ENCODE data around the gene SLC43A2. TPM values are rescaled to one million over a fixed set of nuclear protein-coding genes. Genes with fewer than 3 reads are reported as not detected.
A peak's percentile ranks its signal among the peaks of the same experiment; 100 is the strongest.
"Not testable (repeated sequence)": the region's sequence is repeated elsewhere in the genome, so short reads cannot be mapped to it uniquely, and the experiment has no call there.

SLC43A2 gene
- total RNA-seq, 2 experiments from 2014 or later, result 0.76 to 1.1 TPM

- H3K27ac Mint-ChIP-seq, result no peak overlapping the region
- ATAC-seq (no peak), DNase-seq (no peak)
- no peaks in the 10 kb centered on the region for H3K9me3 Mint-ChIP-seq (ENCODE audit: low read depth)
- H3K36me3 Mint-ChIP-seq (ENCODE audit: low read depth), result no peaks in the 10 kb centered on the region
- no peaks in the 10 kb centered on the region for H3K27me3 Mint-ChIP-seq
- ChIA-PET POLR2A (no interaction called here), CTCF (interaction anchor here (1.0 kb wide), 1 partner anchor 61 kb away, joined by 4 read pairs; no protein-coding TSS in a partner anchor)
- peaks cover 18% of the 10 kb centered on the region for H3K4me1 Mint-ChIP-seq
- intact Hi-C loops (cut with DNase I, micrococcal nuclease), result loop anchor here in 1 of 2 experiments (5.0 to 10.0 kb wide), 2 partner anchors 38 to 146 kb away; partner anchors contain the start of gene TLCD2
- no peak overlapping the region for H3K4me3 Mint-ChIP-seq
Measured at GRCh38 chr17:1568950-1569810, 59.5 kb downstream of the SLC43A2 start.

- Mint-ChIP-seq H3K27ac (peak overlapping the region; percentile 90), H3K36me3 (ENCODE audit: low read depth) (no peaks in the 10 kb centered on the region), H3K4me3 (peak overlapping the region; percentile 56), H3K4me1 (peaks cover 23% of the 10 kb centered on the region), H3K9me3 (ENCODE audit: low read depth) (no peaks in the 10 kb centered on the region), H3K27me3 (no peaks in the 10 kb centered on the region)
- POLR2A ChIA-PET, result interaction anchor here (0.7 kb wide), 2 partner anchors 21 to 273 kb away, joined by 3 read pairs; no protein-coding TSS in a partner anchor
- DNase-seq (peak; percentile 66), ATAC-seq (peak; percentile 86)
- intact Hi-C loops (cut with DNase I, micrococcal nuclease), result loop anchor here (2.0 to 10.0 kb wide), 3 partner anchors 40 to 148 kb away; partner anchors contain the start of gene TLCD2 (in 1 of the 2)
- CTCF ChIA-PET, result interaction anchor here (0.6 to 1.2 kb wide), 7 partner anchors 14 to 323 kb away, joined by 3 to 5 read pairs (median 3); partner anchors contain the start of gene RILP
Measured at GRCh38 chr17:1566505-1567199, 62.0 kb downstream of the SLC43A2 start.

- intact Hi-C loops (cut with DNase I, micrococcal nuclease), result loop anchor here (2.0 to 10.0 kb wide), 3 partner anchors 41 to 149 kb away; partner anchors contain the start of gene TLCD2 (in 1 of the 2)
- Mint-ChIP-seq H3K4me3 (no peak overlapping the region), H3K9me3 (ENCODE audit: low read depth) (no peaks in the 10 kb centered on the region), H3K27me3 (no peaks in the 10 kb centered on the region), H3K27ac (peak overlapping the region; percentile 51), H3K4me1 (peaks cover 30% of the 10 kb centered on the region), H3K36me3 (ENCODE audit: low read depth) (no peaks in the 10 kb centered on the region)
- ATAC-seq (no peak), DNase-seq (no peak)
- ChIA-PET CTCF (interaction anchor here (1.2 kb wide), 1 partner anchor 65 kb away, joined by 3 read pairs; no protein-coding TSS in a partner anchor), POLR2A (interaction anchor here (0.7 kb wide), 2 partner anchors 20 to 272 kb away, joined by 3 read pairs; no protein-coding TSS in a partner anchor)
Measured at GRCh38 chr17:1565877-1566276, 62.8 kb downstream of the SLC43A2 start.

GRCh38 chr17:1563786-1564613 lies 64.6 kb downstream of the SLC43A2 start:
- DNase-seq (no peak), ATAC-seq (no peak)
- intact Hi-C loops (cut with DNase I, micrococcal nuclease), result loop anchor here (2.0 to 10.0 kb wide), 3 partner anchors 151 to 567 kb away; partner anchors contain the start of genes RPA1 (in 1 of the 2), TIMM22 (in 1 of the 2) and TLCD2 (in 1 of the 2)
- Mint-ChIP-seq H3K4me3 (peak overlapping the region; percentile 81), H3K36me3 (ENCODE audit: low read depth) (no peaks in the 10 kb centered on the region), H3K27ac (no peak overlapping the region), H3K4me1 (peaks cover 37% of the 10 kb centered on the region), H3K27me3 (no peaks in the 10 kb centered on the region), H3K9me3 (ENCODE audit: low read depth) (no peaks in the 10 kb centered on the region)
- ChIA-PET CTCF (no interaction called here), POLR2A (no interaction called here)

GRCh38 chr17:1563471-1563785 lies 65.2 kb downstream of the SLC43A2 start:
- POLR2A ChIA-PET, result interaction anchor here (0.6 kb wide), 1 partner anchor 569 kb away, joined by 5 read pairs; no protein-coding TSS in a partner anchor
- H3K27me3 Mint-ChIP-seq; DNase-seq; H3K36me3 Mint-ChIP-seq (ENCODE audit: low read depth); ATAC-seq; H3K27ac Mint-ChIP-seq; H3K9me3 Mint-ChIP-seq (ENCODE audit: low read depth): not testable (repeated sequence)
- CTCF ChIA-PET, result interaction anchor here (0.6 to 1.7 kb wide), 2 partner anchors 66 to 140 kb away, joined by 3 to 5 read pairs; no protein-coding TSS in a partner anchor
- H3K4me3 Mint-ChIP-seq, result peak overlapping the region; percentile 81
- H3K4me1 Mint-ChIP-seq, result peaks cover 37% of the 10 kb centered on the region
- intact Hi-C loops (cut with DNase I, micrococcal nuclease), result loop anchor here (2.0 to 10.0 kb wide), 3 partner anchors 151 to 567 kb away; partner anchors contain the start of genes RPA1 (in 1 of the 2), TIMM22 (in 1 of the 2) and TLCD2 (in 1 of the 2)

GRCh38 chr17:1562176-1562643 lies 66.4 kb downstream of the SLC43A2 start:
- ChIA-PET CTCF (interaction anchor here (0.6 to 1.7 kb wide), 5 partner anchors 12 to 151 kb away, joined by 3 to 6 read pairs (median 3); no protein-coding TSS in a partner anchor), POLR2A (interaction anchor here (0.5 kb wide), 1 partner anchor 1145 kb away, joined by 3 read pairs; no protein-coding TSS in a partner anchor)
- H3K9me3 Mint-ChIP-seq (ENCODE audit: low read depth), result no peaks in the 10 kb centered on the region
- H3K36me3 Mint-ChIP-seq (ENCODE audit: low read depth), result peaks cover 3% of the 10 kb centered on the region
- H3K27ac Mint-ChIP-seq, result no peak overlapping the region
- ATAC-seq (peak; percentile 27), DNase-seq (no peak)
- H3K4me3 Mint-ChIP-seq, result peak overlapping the region; percentile 81
- peaks cover 29% of the 10 kb centered on the region for H3K4me1 Mint-ChIP-seq
- H3K27me3 Mint-ChIP-seq, result no peaks in the 10 kb centered on the region
- intact Hi-C loops (cut with DNase I, micrococcal nuclease), result loop anchor here (1.0 to 10.0 kb wide), 12 partner anchors 45 to 565 kb away; partner anchors contain the start of genes CRK (in 1 of the 2), INPP5K (in 1 of the 2), RILP (in 1 of the 2) and RPA1 (in 1 of the 2)

GRCh38 chr17:1561420-1562175 lies 67.0 kb downstream of the SLC43A2 start:
- Mint-ChIP-seq H3K9me3 (ENCODE audit: low read depth) (no peaks in the 10 kb centered on the region), H3K27ac (no peak overlapping the region), H3K4me1 (peaks cover 27% of the 10 kb centered on the region), H3K27me3 (no peaks in the 10 kb centered on the region), H3K36me3 (ENCODE audit: low read depth) (peaks cover 3% of the 10 kb centered on the region), H3K4me3 (peak overlapping the region; percentile 81)
- ATAC-seq (peak; percentile 35), DNase-seq (peak; percentile 64)
- CTCF ChIA-PET, result interaction anchor here (0.6 to 1.7 kb wide), 10 partner anchors 11 to 573 kb away, joined by 3 to 5 read pairs (median 4); partner anchors contain the start of gene INPP5K
- POLR2A ChIA-PET, result no interaction called here
- intact Hi-C loops (cut with DNase I, micrococcal nuclease), result loop anchor here (1.0 to 10.0 kb wide), 12 partner anchors 45 to 565 kb away; partner anchors contain the start of genes CRK (in 1 of the 2), INPP5K (in 1 of the 2), RILP (in 1 of the 2) and RPA1 (in 1 of the 2)

GRCh38 chr17:1560858-1561355 lies 67.7 kb downstream of the SLC43A2 start:
- H3K9me3 Mint-ChIP-seq (ENCODE audit: low read depth), result no peaks in the 10 kb centered on the region
- DNase-seq (no peak), ATAC-seq (no peak)
- H3K36me3 Mint-ChIP-seq (ENCODE audit: low read depth), result peaks cover 3% of the 10 kb centered on the region
- no peaks in the 10 kb centered on the region for H3K27me3 Mint-ChIP-seq
- intact Hi-C loops (cut with DNase I, micrococcal nuclease), result loop anchor here (5.0 to 10.0 kb wide), 2 partner anchors 154 to 271 kb away; partner anchors contain the start of genes RPA1 (in 1 of the 2) and TLCD2 (in 1 of the 2)
- H3K4me1 Mint-ChIP-seq, result peaks cover 26% of the 10 kb centered on the region
- CTCF ChIA-PET, result interaction anchor here (0.6 to 1.5 kb wide), 7 partner anchors 10 to 573 kb away, joined by 3 to 5 read pairs (median 5); partner anchors contain the start of gene INPP5K
- peak overlapping the region; percentile 81 for H3K4me3 Mint-ChIP-seq
- no peak overlapping the region for H3K27ac Mint-ChIP-seq
- POLR2A ChIA-PET, result no interaction called here

GRCh38 chr17:1560101-1560857 lies 68.4 kb downstream of the SLC43A2 start:
- no peaks in the 10 kb centered on the region for H3K27me3 Mint-ChIP-seq
- peaks cover 3% of the 10 kb centered on the region for H3K36me3 Mint-ChIP-seq (ENCODE audit: low read depth)
- no peak for ATAC-seq
- no peak overlapping the region for H3K27ac Mint-ChIP-seq
- H3K4me1 Mint-ChIP-seq, result peaks cover 22% of the 10 kb centered on the region
- CTCF ChIA-PET, result interaction anchor here (0.9 to 1.5 kb wide), 4 partner anchors 9 to 194 kb away, joined by 4 to 5 read pairs (median 5); partner anchors contain the start of gene INPP5K
- POLR2A ChIA-PET, result no interaction called here
- intact Hi-C loops (cut with DNase I, micrococcal nuclease), result loop anchor here (5.0 to 10.0 kb wide), 2 partner anchors 155 to 272 kb away; partner anchors contain the start of genes RPA1 (in 1 of the 2) and TLCD2 (in 1 of the 2)
- H3K9me3 Mint-ChIP-seq (ENCODE audit: low read depth), result no peaks in the 10 kb centered on the region
- DNase-seq, result no peak
- H3K4me3 Mint-ChIP-seq, result no peak overlapping the region

All from activated CD4-positive, alpha-beta T cell treated with anti-CD3 and anti-CD28 coated beads for 36 hours (primary cell).